Measurements from ENCODE around the gene VPS52. TPM values are rescaled to one million over a fixed set of nuclear protein-coding genes. Genes with fewer than 3 reads are reported as not detected.

VPS52 gene
- total and polyA plus RNA-seq, 9 of the 15 experiments (the other 6 are each of a cell fraction or from before 2014, with no cell fraction given): 24.4 to 103 (median 40.2) TPM

- Histone ChIP-seq H3K36me3 (ENCODE audit: control insufficient read depth, insufficient read depth, low read length) (peaks cover 57% of the 10 kb centered on the region), H2AFZ (ENCODE audit: low read depth, low read length) (no peak overlapping the region), H3K9me3 (replicated peaks; ENCODE audit: control insufficient read depth, insufficient read depth, low read depth, low read length) (no peaks in the 10 kb centered on the region), H3K9ac (ENCODE audit: insufficient read depth in 1 of 2, low read depth in 2 of 2, low read length in 2 of 2) (0 out of 4 replicates have a peak overlapping the region, but pooled peaks of 1 of the 2 experiments have one; percentile 49), H3K4me3 (no peak overlapping the region), H3K27ac (ENCODE audit: extremely low read depth, low read depth, low read length) (no peak overlapping the region), H3K9me1 (ENCODE audit: control insufficient read depth, insufficient read depth, low read length) (no peaks in the 10 kb centered on the region), H3K79me2 (ENCODE audit: control insufficient read depth, insufficient read depth, low read length) (peaks cover 31% of the 10 kb centered on the region), H4K20me1 (replicated peaks; ENCODE audit: control insufficient read depth, insufficient read depth, low read length) (peaks cover 11% of the 10 kb centered on the region; the same call in 1 of the 2 replicates), H3K4me1 (replicated peaks in 1 of 2; ENCODE audit: control insufficient read depth in 2 of 2, insufficient read depth in 2 of 2, low read length in 2 of 2) (peaks cover 0 to 28% of the 10 kb centered on the region in 2 experiments; a peak in 3 of 5 replicates), H3K4me2 (ENCODE audit: insufficient read depth, low read length) (no peak overlapping the region), H3K27me3 (ENCODE audit: control insufficient read depth in 2 of 2, insufficient read depth in 2 of 2, low read length in 2 of 2) (no peaks in the 10 kb centered on the region)
- FAIRE-seq: no peak
- CTCF ChIA-PET (ENCODE audit: low intra/inter-chr PET ratio): no interaction called here
- no TSS peak for BruUV-seq (replicated peaks)
- in situ Hi-C loops (cut with MboI): no loop called here
- DNase-seq (ENCODE audit: extremely low read depth in 1 of 4, low spot score in 3 of 4): no peak
- intact Hi-C loops (cut with micrococcal nuclease): no loop called here
- POLR2A ChIA-PET: no interaction called here
- TF ChIP-seq, protein P1, sequence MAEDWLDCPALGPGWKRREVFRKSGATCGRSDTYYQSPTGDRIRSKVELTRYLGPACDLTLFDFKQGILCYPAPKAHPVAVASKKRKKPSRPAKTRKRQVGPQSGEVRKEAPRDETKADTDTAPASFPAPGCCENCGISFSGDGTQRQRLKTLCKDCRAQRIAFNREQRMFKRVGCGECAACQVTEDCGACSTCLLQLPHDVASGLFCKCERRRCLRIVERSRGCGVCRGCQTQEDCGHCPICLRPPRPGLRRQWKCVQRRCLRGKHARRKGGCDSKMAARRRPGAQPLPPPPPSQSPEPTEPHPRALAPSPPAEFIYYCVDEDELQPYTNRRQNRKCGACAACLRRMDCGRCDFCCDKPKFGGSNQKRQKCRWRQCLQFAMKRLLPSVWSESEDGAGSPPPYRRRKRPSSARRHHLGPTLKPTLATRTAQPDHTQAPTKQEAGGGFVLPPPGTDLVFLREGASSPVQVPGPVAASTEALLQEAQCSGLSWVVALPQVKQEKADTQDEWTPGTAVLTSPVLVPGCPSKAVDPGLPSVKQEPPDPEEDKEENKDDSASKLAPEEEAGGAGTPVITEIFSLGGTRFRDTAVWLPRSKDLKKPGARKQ (CRISPR knock-in tag; IDR thresholded peaks at IDR 0.05): no peak
- peak; percentile 49 for TF ChIP-seq RBFOX2 (IDR thresholded peaks at IDR 0.05; ENCODE audit: low read depth, low read length)
- TF ChIP-seq POLR2G (IDR thresholded peaks at IDR 0.05; ENCODE audit: low read depth, low read length): peak; percentile 58; the same call in 1 of the 2 replicates
- no peak for ATAC-seq
- WGBS (ENCODE audit: insufficient coverage, low coverage, missing lambda C conversion rate): 91% methylated on average over 15 of the region's 16 CpGs
Observed at GRCh38 chr6:33304216-33304615, 32.5 kb upstream of the VPS52 start.

- H3K9me1 ChIP-seq (ENCODE audit: control insufficient read depth, insufficient read depth, low read length): peaks cover 2% of the 10 kb centered on the region
- in situ Hi-C loops (cut with MboI) (no loop called here), intact Hi-C loops (cut with micrococcal nuclease) (no loop called here)
- WGBS (ENCODE audit: insufficient coverage, low coverage, missing lambda C conversion rate): 79% methylated on average over 3 of the region's 3 CpGs
- no peak for ATAC-seq
- no peak for TF ChIP-seq CREBBP (IDR thresholded peaks at IDR 0.05; ENCODE audit: low read depth, low read length)
- TF ChIP-seq C11orf30 (IDR thresholded peaks at IDR 0.05; ENCODE audit: low read depth): peak; percentile 50; the same call in 1 of the 2 replicates
- TF ChIP-seq ZNF316 (IDR thresholded peaks at IDR 0.05): peak; percentile 50; the same call in 1 of the 2 replicates
- TF ChIP-seq POLR2A (conservative IDR thresholded peaks at IDR 0.05): 0 out of 2 replicates have a peak, but pooled peaks have one; percentile 25
- TF ChIP-seq NCOA4 (IDR thresholded peaks at IDR 0.05; ENCODE audit: partially characterized antibody): no peak
- TF ChIP-seq IFI16 (CRISPR knock-in tag; IDR thresholded peaks at IDR 0.05): no peak
- no peak overlapping the region for H3K9ac ChIP-seq (ENCODE audit: insufficient read depth in 1 of 2, low read depth in 2 of 2, low read length in 2 of 2)
- no peaks in the 10 kb centered on the region for H3K27me3 ChIP-seq (ENCODE audit: control insufficient read depth in 2 of 2, insufficient read depth in 2 of 2, low read length in 2 of 2)
- peaks cover 11% of the 10 kb centered on the region; the same call in 1 of the 2 replicates for H4K20me1 ChIP-seq (replicated peaks; ENCODE audit: control insufficient read depth, insufficient read depth, low read length)
- no peak overlapping the region for H2AFZ ChIP-seq (ENCODE audit: low read depth, low read length)
- peaks cover 48% of the 10 kb centered on the region for H3K79me2 ChIP-seq (ENCODE audit: control insufficient read depth, insufficient read depth, low read length)
- H3K4me3 ChIP-seq: no peak overlapping the region
- FAIRE-seq: no peak
- H3K4me2 ChIP-seq (ENCODE audit: insufficient read depth, low read length): peak overlapping the region; percentile 25; the same call in 1 of the 2 replicates
- ChIA-PET CTCF (ENCODE audit: low intra/inter-chr PET ratio) (no interaction called here), POLR2A (interaction anchor here (3.0 to 3.1 kb wide), 2 partner anchors 10 to 13 kb away, joined by 13 to 25 read pairs; partner anchors contain the start of genes PFDN6 and WDR46)
- H3K36me3 ChIP-seq (ENCODE audit: control insufficient read depth, insufficient read depth, low read length): peaks cover 51% of the 10 kb centered on the region
- H3K4me1 ChIP-seq (replicated peaks in 1 of 2; ENCODE audit: control insufficient read depth in 2 of 2, insufficient read depth in 2 of 2, low read length in 2 of 2): peaks cover 9 to 50% of the 10 kb centered on the region in 2 experiments
- no peaks in the 10 kb centered on the region for H3K9me3 ChIP-seq (replicated peaks; ENCODE audit: control insufficient read depth, insufficient read depth, low read depth, low read length)
- no peak overlapping the region for H3K27ac ChIP-seq (ENCODE audit: extremely low read depth, low read depth, low read length)
- DNase-seq (ENCODE audit: extremely low read depth in 1 of 4, low spot score in 3 of 4): no peak
- no TSS peak for BruUV-seq (replicated peaks)
Observed at GRCh38 chr6:33301877-33302276, 30.2 kb upstream of the VPS52 start.
